GM23338 (cell line): Measurements from ENCODE around the gene CPLX1. TPM values are rescaled to one million over a fixed set of nuclear protein-coding genes. Genes with fewer than 3 reads are reported as not detected.

Experiments used
- ATAC-seq: fragments of 200-7000 bp; cut with Tn5 transposase; 3 replicates; pipeline ENCODE4 v1.9.1; 2020
- DNase-seq: peaks from one replicate; pipeline ENCODE4 v3.0.0-alpha.2; 2015; ENCODE audit warnings: low spot score
- H2AFZ ChIP-seq: fragments of 200-600 bp; sonication (generic); 2 replicates; pipeline ENCODE4 v1.8.0; 2016; ENCODE audit warnings: antibody characterized with exemption, mild to moderate bottlenecking, moderate library complexity
- H3F3A ChIP-seq: fragments of 200-600 bp; sonication (generic); replicated peaks from 2 replicates; pipeline ENCODE4 v1.8.0; 2017; ENCODE audit warnings: antibody characterized with exemption, mixed run types, low read depth
- H3K27ac ChIP-seq: fragments of 200-600 bp; sonication (generic); 2 replicates; pipeline ENCODE4 v1.6.1; 2016; ENCODE audit warnings: low read depth
- H3K27me3 ChIP-seq: fragments of 200-600 bp; sonication (generic); 2 replicates; pipeline ENCODE4 v1.8.0; 2016; ENCODE audit warnings: mild to moderate bottlenecking, mixed run types, moderate library complexity; ENCODE audit not compliant: insufficient read depth
- H3K36me3 ChIP-seq: fragments of 200-600 bp; sonication (generic); 2 replicates; pipeline ENCODE4 v1.8.0; 2016; ENCODE audit warnings: mild to moderate bottlenecking; ENCODE audit not compliant: insufficient read depth
- H3K4me1 ChIP-seq: fragments of 200-600 bp; sonication (generic); 2 replicates; pipeline ENCODE4 v1.8.0; 2016; ENCODE audit warnings: mild to moderate bottlenecking, moderate library complexity; ENCODE audit not compliant: insufficient read depth
- H3K4me2 ChIP-seq: fragments of 200-600 bp; sonication (generic); 2 replicates; pipeline ENCODE4 v1.7.1; 2017; ENCODE audit warnings: mixed run types
- H3K4me3 ChIP-seq: fragments of 200-600 bp; sonication (generic); 2 replicates; pipeline ENCODE4 v1.6.1; 2016; ENCODE audit warnings: mixed run types
- H3K79me2 ChIP-seq: fragments of 200-600 bp; sonication (generic); replicated peaks from 2 replicates; pipeline ENCODE4 v1.8.0; 2017; ENCODE audit warnings: mild to moderate bottlenecking; ENCODE audit not compliant: insufficient read depth
- H3K9me2 ChIP-seq: fragments of 200-600 bp; sonication (generic); 2 replicates; pipeline ENCODE4 v1.8.0; 2017; ENCODE audit not compliant: insufficient read depth
- H4K20me1 ChIP-seq: fragments of 200-600 bp; sonication (generic); replicated peaks from 2 replicates; pipeline ENCODE4 v1.8.0; 2017; ENCODE audit warnings: mild to moderate bottlenecking; ENCODE audit not compliant: insufficient read depth
- H3K27ac Mint-ChIP-seq: 2 replicates; pipeline ENCODE4 v1.8.0; 2020; ENCODE audit warnings: inconsistent platforms, mild to moderate bottlenecking, moderate library complexity, mixed read lengths
- H3K27me3 Mint-ChIP-seq: 3 replicates; pipeline ENCODE4 v1.8.0; 2022; ENCODE audit warnings: low read depth, mild to moderate bottlenecking, moderate library complexity, mixed read lengths, inconsistent platforms; ENCODE audit not compliant: insufficient read depth, poor library complexity
- H3K36me3 Mint-ChIP-seq: 3 replicates; pipeline ENCODE4 v1.8.0; 2021; ENCODE audit warnings: low read depth, mild to moderate bottlenecking, inconsistent platforms, moderate library complexity, mixed read lengths
- H3K4me1 Mint-ChIP-seq: 3 replicates; pipeline ENCODE4 v1.8.0; 2020; ENCODE audit warnings: mild to moderate bottlenecking, inconsistent platforms, mixed read lengths
- H3K4me3 Mint-ChIP-seq: 3 replicates; pipeline ENCODE4 v1.8.0; 2021; ENCODE audit warnings: moderate library complexity, mild to moderate bottlenecking, inconsistent platforms, mixed read lengths
- H3K9me3 Mint-ChIP-seq: 3 replicates; pipeline ENCODE4 v1.8.0; 2020; ENCODE audit warnings: moderate library complexity, mild to moderate bottlenecking, inconsistent platforms, mixed read lengths
- CREB1 ChIP-seq: fragments of 250-450 bp; sonication (Bioruptor Pico); IDR thresholded peaks from 2 replicates; pipeline ENCODE4 v1.5.0; 2020; ENCODE audit warnings: low read depth, mild to moderate bottlenecking, moderate library complexity
- EZH2 ChIP-seq: fragments of 200-600 bp; sonication (generic); IDR thresholded peaks from one replicate; pipeline ENCODE4 v1.8.0; 2017; ENCODE audit warnings: antibody characterized with exemption, mild to moderate bottlenecking, low read depth; ENCODE audit not compliant: unreplicated experiment
- EZH2phosphoT487 ChIP-seq: fragments of 200-600 bp; sonication (generic); IDR thresholded peaks from one replicate; pipeline ENCODE4 v1.8.1; 2018; ENCODE audit warnings: antibody characterized with exemption; ENCODE audit not compliant: unreplicated experiment
- JUNB ChIP-seq: IDR thresholded peaks from one replicate; pipeline ENCODE4 v1.6.1; 2016; ENCODE audit warnings: antibody characterized with exemption; ENCODE audit not compliant: unreplicated experiment
- NANOG ChIP-seq: IDR thresholded peaks from 2 replicates; pipeline ENCODE4 v1.6.1; 2016; ENCODE audit warnings: antibody characterized with exemption, borderline replicate concordance
- POLR2AphosphoS5 ChIP-seq: IDR thresholded peaks from 2 replicates; pipeline ENCODE4 v1.6.1; 2016; ENCODE audit warnings: antibody characterized with exemption, low read depth
- ZNF114 ChIP-seq: fragments of 250-450 bp; sonication (Bioruptor Pico); IDR thresholded peaks from 2 replicates; pipeline ENCODE4 v1.5.0; 2020; ENCODE audit warnings: mild to moderate bottlenecking, moderate library complexity
- ZNF331 ChIP-seq: fragments of 250-450 bp; sonication (Bioruptor Pico); IDR thresholded peaks from 2 replicates; pipeline ENCODE4 v1.5.0; 2020; ENCODE audit warnings: low read depth, mild to moderate bottlenecking, moderate library complexity
- polyA plus RNA-seq: library from polyadenylated mRNA; unstranded; fragments of >200 nt; fragmentation: Nextera tagmentation; extraction: Ambion mirVana; gene quantifications from 2 replicates; pipeline ENCODE4 v1.2.1, GENCODE V29; 2016
- total RNA-seq: library from RNA; depleted of rRNA; stranded (reverse); fragments of >200 nt; shearing (Covaris generic); gene quantifications from 2 replicates; pipeline ENCODE4 v1.2.3, GENCODE V29; 2014
- TF ChIP-seq, protein P1 (sequence below), 2 experiments: fragments of 200-600 bp in 1 of 2; sonication (generic) in 1 of 2; conservative IDR thresholded peaks; 2 replicates each; pipeline versions ENCODE4 v1.5.1 to v1.6.1; 2016 to 2017; ENCODE audit warnings: antibody characterized with exemption in 2 of 2, low read depth in 2 of 2, mild to moderate bottlenecking in 2 of 2, moderate library complexity in 1 of 2
- TF ChIP-seq, protein P2 (sequence below): IDR thresholded peaks from 2 replicates; pipeline ENCODE4 v1.6.1; 2016; ENCODE audit warnings: antibody characterized with exemption
- TF ChIP-seq, protein P3 (sequence below): fragments of 250-450 bp; sonication (Bioruptor Pico); IDR thresholded peaks from 2 replicates; pipeline ENCODE4 v1.5.0; 2020; ENCODE audit warnings: mild to moderate bottlenecking, moderate library complexity
- TF ChIP-seq, protein P4 (sequence below): IDR thresholded peaks from one replicate; pipeline ENCODE4 v1.6.1; 2018; ENCODE audit warnings: antibody characterized with exemption; ENCODE audit not compliant: unreplicated experiment

Gene CPLX1
- total and polyA plus RNA-seq, 2 experiments from 2014 or later = 0.86 to 0.97 TPM

DNA sequence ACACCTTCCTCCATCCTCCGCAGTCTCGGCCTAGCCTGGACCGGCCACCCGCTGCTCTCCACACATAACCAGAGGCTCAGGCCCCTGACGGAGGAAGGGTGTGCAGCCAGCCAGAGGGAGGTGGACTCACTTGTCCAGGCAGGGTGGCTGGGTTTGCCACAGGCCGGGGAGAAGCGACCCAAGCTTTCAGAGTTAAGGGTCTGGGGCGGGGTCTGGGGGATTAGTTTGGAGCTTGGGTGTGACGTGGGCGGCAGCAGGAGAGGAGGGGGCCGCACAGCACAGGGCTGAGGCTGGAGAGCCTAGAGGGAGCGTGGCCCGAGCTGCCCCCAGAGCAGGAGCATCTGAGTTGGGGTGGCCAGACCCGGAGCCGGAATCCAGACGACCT, 22.4 kb upstream of the CPLX1 start:
- Histone ChIP-seq H4K20me1 (no peaks in the 10 kb centered on the region), H3K27ac (no peak overlapping the region), H3K36me3 (no peaks in the 10 kb centered on the region), H3K4me3 (no peak overlapping the region), H3F3A (no peaks in the 10 kb centered on the region), H2AFZ (no peak overlapping the region), H3K4me1 (no peaks in the 10 kb centered on the region), H3K4me2 (no peak overlapping the region), H3K9me2 (no peaks in the 10 kb centered on the region), H3K79me2 (no peaks in the 10 kb centered on the region), H3K27me3 (no peaks in the 10 kb centered on the region)
- no peak overlapping the region for H3K27ac Mint-ChIP-seq
- peaks cover 5% of the 10 kb centered on the region for H3K27me3 Mint-ChIP-seq
- DNase-seq = no peak
- H3K4me3 Mint-ChIP-seq = no peak overlapping the region
- no peak for TF ChIP-seq CREB1 (CRISPR knock-in tag)
- no peak for TF ChIP-seq ZNF331
- TF ChIP-seq NANOG = no peak
- TF ChIP-seq EZH2phosphoT487 = no peak
- TF ChIP-seq, protein P1, sequence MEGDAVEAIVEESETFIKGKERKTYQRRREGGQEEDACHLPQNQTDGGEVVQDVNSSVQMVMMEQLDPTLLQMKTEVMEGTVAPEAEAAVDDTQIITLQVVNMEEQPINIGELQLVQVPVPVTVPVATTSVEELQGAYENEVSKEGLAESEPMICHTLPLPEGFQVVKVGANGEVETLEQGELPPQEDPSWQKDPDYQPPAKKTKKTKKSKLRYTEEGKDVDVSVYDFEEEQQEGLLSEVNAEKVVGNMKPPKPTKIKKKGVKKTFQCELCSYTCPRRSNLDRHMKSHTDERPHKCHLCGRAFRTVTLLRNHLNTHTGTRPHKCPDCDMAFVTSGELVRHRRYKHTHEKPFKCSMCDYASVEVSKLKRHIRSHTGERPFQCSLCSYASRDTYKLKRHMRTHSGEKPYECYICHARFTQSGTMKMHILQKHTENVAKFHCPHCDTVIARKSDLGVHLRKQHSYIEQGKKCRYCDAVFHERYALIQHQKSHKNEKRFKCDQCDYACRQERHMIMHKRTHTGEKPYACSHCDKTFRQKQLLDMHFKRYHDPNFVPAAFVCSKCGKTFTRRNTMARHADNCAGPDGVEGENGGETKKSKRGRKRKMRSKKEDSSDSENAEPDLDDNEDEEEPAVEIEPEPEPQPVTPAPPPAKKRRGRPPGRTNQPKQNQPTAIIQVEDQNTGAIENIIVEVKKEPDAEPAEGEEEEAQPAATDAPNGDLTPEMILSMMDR (conservative IDR thresholded peaks at IDR 0.05; ENCODE audit: low read depth in 2 of 2) = no peak
- TF ChIP-seq EZH2 = no peak
- TF ChIP-seq JUNB = no peak
- no peak for TF ChIP-seq ZNF114 (CRISPR knock-in tag)
- TF ChIP-seq POLR2AphosphoS5 = no peak
- TF ChIP-seq, protein P2, sequence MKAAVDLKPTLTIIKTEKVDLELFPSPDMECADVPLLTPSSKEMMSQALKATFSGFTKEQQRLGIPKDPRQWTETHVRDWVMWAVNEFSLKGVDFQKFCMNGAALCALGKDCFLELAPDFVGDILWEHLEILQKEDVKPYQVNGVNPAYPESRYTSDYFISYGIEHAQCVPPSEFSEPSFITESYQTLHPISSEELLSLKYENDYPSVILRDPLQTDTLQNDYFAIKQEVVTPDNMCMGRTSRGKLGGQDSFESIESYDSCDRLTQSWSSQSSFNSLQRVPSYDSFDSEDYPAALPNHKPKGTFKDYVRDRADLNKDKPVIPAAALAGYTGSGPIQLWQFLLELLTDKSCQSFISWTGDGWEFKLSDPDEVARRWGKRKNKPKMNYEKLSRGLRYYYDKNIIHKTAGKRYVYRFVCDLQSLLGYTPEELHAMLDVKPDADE = no peak
- TF ChIP-seq, protein P3, sequence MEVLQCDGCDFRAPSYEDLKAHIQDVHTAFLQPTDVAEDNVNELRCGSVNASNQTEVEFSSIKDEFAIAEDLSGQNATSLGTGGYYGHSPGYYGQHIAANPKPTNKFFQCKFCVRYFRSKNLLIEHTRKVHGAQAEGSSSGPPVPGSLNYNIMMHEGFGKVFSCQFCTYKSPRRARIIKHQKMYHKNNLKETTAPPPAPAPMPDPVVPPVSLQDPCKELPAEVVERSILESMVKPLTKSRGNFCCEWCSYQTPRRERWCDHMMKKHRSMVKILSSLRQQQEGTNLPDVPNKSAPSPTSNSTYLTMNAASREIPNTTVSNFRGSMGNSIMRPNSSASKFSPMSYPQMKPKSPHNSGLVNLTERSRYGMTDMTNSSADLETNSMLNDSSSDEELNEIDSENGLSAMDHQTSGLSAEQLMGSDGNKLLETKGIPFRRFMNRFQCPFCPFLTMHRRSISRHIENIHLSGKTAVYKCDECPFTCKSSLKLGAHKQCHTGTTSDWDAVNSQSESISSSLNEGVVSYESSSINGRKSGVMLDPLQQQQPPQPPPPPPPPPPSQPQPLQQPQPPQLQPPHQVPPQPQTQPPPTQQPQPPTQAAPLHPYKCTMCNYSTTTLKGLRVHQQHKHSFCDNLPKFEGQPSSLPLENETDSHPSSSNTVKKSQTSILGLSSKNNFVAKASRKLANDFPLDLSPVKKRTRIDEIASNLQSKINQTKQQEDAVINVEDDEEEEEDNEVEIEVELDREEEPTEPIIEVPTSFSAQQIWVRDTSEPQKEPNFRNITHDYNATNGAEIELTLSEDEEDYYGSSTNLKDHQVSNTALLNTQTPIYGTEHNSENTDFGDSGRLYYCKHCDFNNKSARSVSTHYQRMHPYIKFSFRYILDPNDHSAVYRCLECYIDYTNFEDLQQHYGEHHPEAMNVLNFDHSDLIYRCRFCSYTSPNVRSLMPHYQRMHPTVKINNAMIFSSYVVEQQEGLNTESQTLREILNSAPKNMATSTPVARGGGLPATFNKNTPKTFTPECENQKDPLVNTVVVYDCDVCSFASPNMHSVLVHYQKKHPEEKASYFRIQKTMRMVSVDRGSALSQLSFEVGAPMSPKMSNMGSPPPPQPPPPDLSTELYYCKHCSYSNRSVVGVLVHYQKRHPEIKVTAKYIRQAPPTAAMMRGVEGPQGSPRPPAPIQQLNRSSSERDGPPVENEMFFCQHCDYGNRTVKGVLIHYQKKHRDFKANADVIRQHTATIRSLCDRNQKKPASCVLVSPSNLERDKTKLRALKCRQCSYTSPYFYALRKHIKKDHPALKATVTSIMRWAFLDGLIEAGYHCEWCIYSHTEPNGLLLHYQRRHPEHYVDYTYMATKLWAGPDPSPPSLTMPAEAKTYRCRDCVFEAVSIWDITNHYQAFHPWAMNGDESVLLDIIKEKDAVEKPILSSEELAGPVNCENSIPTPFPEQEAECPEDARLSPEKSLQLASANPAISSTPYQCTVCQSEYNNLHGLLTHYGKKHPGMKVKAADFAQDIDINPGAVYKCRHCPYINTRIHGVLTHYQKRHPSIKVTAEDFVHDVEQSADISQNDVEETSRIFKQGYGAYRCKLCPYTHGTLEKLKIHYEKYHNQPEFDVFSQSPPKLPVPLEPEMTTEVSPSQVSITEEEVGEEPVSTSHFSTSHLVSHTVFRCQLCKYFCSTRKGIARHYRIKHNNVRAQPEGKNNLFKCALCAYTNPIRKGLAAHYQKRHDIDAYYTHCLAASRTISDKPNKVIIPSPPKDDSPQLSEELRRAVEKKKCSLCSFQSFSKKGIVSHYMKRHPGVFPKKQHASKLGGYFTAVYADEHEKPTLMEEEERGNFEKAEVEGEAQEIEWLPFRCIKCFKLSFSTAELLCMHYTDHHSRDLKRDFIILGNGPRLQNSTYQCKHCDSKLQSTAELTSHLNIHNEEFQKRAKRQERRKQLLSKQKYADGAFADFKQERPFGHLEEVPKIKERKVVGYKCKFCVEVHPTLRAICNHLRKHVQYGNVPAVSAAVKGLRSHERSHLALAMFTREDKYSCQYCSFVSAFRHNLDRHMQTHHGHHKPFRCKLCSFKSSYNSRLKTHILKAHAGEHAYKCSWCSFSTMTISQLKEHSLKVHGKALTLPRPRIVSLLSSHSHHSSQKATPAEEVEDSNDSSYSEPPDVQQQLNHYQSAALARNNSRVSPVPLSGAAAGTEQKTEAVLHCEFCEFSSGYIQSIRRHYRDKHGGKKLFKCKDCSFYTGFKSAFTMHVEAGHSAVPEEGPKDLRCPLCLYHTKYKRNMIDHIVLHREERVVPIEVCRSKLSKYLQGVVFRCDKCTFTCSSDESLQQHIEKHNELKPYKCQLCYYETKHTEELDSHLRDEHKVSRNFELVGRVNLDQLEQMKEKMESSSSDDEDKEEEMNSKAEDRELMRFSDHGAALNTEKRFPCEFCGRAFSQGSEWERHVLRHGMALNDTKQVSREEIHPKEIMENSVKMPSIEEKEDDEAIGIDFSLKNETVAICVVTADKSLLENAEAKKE (CRISPR knock-in tag) = no peak
- TF ChIP-seq, protein P4, sequence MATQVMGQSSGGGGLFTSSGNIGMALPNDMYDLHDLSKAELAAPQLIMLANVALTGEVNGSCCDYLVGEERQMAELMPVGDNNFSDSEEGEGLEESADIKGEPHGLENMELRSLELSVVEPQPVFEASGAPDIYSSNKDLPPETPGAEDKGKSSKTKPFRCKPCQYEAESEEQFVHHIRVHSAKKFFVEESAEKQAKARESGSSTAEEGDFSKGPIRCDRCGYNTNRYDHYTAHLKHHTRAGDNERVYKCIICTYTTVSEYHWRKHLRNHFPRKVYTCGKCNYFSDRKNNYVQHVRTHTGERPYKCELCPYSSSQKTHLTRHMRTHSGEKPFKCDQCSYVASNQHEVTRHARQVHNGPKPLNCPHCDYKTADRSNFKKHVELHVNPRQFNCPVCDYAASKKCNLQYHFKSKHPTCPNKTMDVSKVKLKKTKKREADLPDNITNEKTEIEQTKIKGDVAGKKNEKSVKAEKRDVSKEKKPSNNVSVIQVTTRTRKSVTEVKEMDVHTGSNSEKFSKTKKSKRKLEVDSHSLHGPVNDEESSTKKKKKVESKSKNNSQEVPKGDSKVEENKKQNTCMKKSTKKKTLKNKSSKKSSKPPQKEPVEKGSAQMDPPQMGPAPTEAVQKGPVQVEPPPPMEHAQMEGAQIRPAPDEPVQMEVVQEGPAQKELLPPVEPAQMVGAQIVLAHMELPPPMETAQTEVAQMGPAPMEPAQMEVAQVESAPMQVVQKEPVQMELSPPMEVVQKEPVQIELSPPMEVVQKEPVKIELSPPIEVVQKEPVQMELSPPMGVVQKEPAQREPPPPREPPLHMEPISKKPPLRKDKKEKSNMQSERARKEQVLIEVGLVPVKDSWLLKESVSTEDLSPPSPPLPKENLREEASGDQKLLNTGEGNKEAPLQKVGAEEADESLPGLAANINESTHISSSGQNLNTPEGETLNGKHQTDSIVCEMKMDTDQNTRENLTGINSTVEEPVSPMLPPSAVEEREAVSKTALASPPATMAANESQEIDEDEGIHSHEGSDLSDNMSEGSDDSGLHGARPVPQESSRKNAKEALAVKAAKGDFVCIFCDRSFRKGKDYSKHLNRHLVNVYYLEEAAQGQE = no peak
- peaks cover 2% of the 10 kb centered on the region; the same call in 2 of the 3 replicates for H3K36me3 Mint-ChIP-seq
- ATAC-seq = no peak
- no peaks in the 10 kb centered on the region; the same call in 2 of the 3 replicates for H3K9me3 Mint-ChIP-seq
- H3K4me1 Mint-ChIP-seq = no peaks in the 10 kb centered on the region
